Measurements from ENCODE around the gene STK24.

The STK24 gene

GRCh38 chr13:98476538-98476966, 100.4 kb downstream of the STK24 start:
- no peak overlapping the region for H3K4me3 ChIP-seq (ENCODE audit: low read depth, low read length)

GRCh38 chr13:98476106-98476505, 100.8 kb downstream of the STK24 start:
- no peak overlapping the region for H3K4me3 ChIP-seq (ENCODE audit: low read depth, low read length)

GRCh38 chr13:98475522-98475921, 101.4 kb downstream of the STK24 start:
- H3K4me3 ChIP-seq (ENCODE audit: low read depth, low read length), result no peak overlapping the region

GRCh38 chr13:98474761-98475160, 102.1 kb downstream of the STK24 start:
- no peak overlapping the region for H3K4me3 ChIP-seq (ENCODE audit: low read depth, low read length)

- no peak overlapping the region for H3K4me3 ChIP-seq (ENCODE audit: low read depth, low read length)
Observed at GRCh38 chr13:98474292-98474691, 102.6 kb downstream of the STK24 start.

GRCh38 chr13:98473788-98474144, 103.1 kb downstream of the STK24 start:
- no peak overlapping the region for H3K4me3 ChIP-seq (ENCODE audit: low read depth, low read length)

GRCh38 chr13:98473135-98473787, 103.6 kb downstream of the STK24 start:
- no peak overlapping the region for H3K4me3 ChIP-seq (ENCODE audit: low read depth, low read length)

GRCh38 chr13:98471934-98472333, 105.0 kb downstream of the STK24 start:
- H3K4me3 ChIP-seq (ENCODE audit: low read depth, low read length), result no peak overlapping the region

GRCh38 chr13:98470920-98471319, 106.0 kb downstream of the STK24 start:
- no peak overlapping the region for H3K4me3 ChIP-seq (ENCODE audit: low read depth, low read length)

- no peak overlapping the region for H3K4me3 ChIP-seq (ENCODE audit: low read depth, low read length)
Observed at GRCh38 chr13:98468929-98469328, 108.0 kb downstream of the STK24 start.

GRCh38 chr13:98468361-98468760, 108.5 kb downstream of the STK24 start:
- H3K4me3 ChIP-seq (ENCODE audit: low read depth, low read length), result no peak overlapping the region

GRCh38 chr13:98467263-98467985, 109.5 kb downstream of the STK24 start:
- no peak overlapping the region for H3K4me3 ChIP-seq (ENCODE audit: low read depth, low read length)

GRCh38 chr13:98466634-98467236, 110.2 kb downstream of the STK24 start:
- H3K4me3 ChIP-seq (ENCODE audit: low read depth, low read length), result no peak overlapping the region

GRCh38 chr13:98462946-98463345, 114.0 kb downstream of the STK24 start:
- H3K4me3 ChIP-seq (ENCODE audit: low read depth, low read length), result no peak overlapping the region

- H3K4me3 ChIP-seq (ENCODE audit: low read depth, low read length), result no peak overlapping the region
Observed at GRCh38 chr13:98462241-98462882, 114.5 kb downstream of the STK24 start.

GRCh38 chr13:98461486-98462240, 115.2 kb downstream of the STK24 start:
- H3K4me3 ChIP-seq (ENCODE audit: low read depth, low read length), result no peak overlapping the region

GRCh38 chr13:98460516-98460915, 116.4 kb downstream of the STK24 start:
- H3K4me3 ChIP-seq (ENCODE audit: low read depth, low read length), result no peak overlapping the region

GRCh38 chr13:98459721-98460370, 117.1 kb downstream of the STK24 start:
- no peak overlapping the region for H3K4me3 ChIP-seq (ENCODE audit: low read depth, low read length)

- H3K4me3 ChIP-seq (ENCODE audit: low read depth, low read length), result no peak overlapping the region
Observed at GRCh38 chr13:98459171-98459681, 117.7 kb downstream of the STK24 start.

- H3K4me3 ChIP-seq (ENCODE audit: low read depth, low read length), result no peak overlapping the region
Observed at GRCh38 chr13:98458431-98458830, 118.5 kb downstream of the STK24 start.
